T-helper 1 cell (primary cell): ENCODE results near the gene SGPL1.
A peak's percentile ranks its signal among the peaks of the same experiment; 100 is the strongest.

ENCODE experiments used
- DNase-seq, 5 donors: peaks; one replicate each; pipeline ENCODE4 v3.0.0-alpha.2; 2012 to 2020

Gene SGPL1

DNA sequence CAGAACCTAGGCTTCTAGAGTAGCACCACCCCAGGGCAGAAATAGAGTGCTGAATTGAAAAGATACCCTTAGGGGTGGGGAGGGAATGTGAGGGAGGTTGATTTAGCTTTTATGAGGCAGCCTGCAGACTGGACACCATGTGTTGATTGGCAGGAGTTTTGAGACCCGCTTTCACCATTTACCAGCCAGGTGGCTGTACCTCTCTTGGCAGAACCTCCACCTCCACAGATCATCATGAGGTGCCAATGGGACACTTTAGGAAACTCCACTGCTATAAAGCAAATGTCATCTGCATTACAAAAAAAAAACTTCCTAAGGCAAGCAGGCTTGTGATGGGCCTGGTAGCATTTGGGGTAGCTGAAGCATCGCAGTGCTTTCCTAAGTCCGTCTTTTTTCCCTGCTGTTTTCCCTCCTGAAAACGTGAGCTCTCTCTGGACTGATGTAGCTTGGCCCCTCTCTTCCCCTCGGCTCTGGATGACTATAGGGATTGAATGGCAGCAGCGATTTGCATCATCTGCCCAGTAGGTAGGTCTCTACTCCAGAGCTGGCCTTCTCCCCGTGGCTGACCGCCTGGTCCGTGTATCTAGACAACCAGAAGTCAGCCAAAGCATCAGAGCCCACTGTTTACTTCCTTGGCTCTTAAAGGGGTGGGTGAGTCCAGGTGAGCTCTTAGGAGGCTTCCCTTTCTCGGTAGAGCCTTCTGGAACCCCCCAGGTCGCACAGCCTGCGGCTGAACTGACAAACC is 71.3 kb downstream of the SGPL1 start:
- DNase-seq = no peak

DNA sequence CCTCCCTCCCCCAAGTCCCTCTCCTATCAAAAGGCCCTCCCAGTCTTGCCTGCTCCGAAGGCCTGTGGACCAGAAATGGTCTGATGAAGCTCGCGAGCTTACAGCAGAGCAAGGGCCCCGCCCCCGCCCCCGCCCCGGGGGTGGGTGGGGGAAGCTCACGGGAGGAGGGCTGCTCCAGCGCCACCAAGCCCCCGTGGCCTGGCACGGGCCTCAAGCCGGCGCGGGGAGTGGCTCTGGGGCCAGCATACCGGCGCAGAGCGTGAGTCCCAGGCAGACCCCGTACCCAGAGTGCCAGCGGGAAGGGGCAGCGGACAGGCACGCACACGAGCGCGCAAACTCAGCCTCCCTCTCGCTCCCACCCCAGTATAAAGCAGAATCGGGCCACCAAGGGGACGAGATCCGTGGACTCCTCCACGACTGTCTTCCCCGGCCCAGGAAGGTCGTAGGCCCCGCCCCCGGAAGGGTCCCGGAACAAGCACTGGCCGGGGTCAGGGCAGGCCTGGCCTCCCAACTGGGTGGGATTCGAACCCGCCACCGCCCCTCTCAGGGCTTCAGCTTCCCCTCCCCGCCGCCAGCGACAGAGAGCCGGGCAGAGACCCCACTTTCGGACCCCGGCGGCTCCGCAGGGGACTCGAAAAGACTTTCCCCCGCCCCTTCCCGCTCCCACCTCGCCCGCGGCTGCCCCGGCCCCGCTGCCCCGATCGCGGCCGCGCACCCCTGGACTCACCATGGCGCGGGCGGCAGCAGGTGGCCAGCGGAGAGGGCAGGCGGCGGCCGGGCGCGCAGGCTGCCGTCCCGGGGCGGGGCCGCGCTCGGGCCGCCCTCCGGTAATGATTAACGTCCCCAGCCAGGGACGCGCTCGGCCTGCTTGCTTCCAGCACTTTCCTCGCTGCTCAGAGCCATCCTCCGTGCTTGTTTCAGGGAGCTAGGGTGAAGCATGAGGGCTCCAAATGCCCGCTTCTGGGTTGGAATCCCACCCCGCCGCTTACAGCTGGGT is 72.4 kb downstream of the SGPL1 start, which contains the start of gene PCBD1:
Gene PCBD1 (minus strand): TSS at position 762 of the 997 bp plus-strand sequence. CDS start 32 bp downstream, at position 730.
- peak; percentile 47 to 81 (median 58) for DNase-seq

DNA sequence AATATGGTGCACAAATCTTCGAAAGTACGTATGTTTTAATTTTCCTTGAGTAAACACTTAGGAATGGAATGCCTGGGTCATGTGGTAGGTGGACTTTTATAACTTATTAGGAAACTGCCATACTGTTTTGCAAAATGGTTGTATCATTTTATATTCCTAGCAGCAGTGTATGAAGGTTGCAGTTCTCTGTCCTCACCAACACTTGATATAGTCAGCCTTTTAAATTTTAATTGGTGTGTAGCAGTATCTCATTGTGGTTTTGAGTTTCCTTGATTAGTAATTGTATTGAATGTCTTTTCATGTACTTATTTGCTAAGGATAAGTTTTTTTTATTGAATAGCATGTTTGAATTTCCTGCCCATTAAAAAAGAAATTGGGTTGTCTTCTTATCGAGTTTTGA is 73.5 kb downstream of the SGPL1 start:
- DNase-seq = no peak

DNA sequence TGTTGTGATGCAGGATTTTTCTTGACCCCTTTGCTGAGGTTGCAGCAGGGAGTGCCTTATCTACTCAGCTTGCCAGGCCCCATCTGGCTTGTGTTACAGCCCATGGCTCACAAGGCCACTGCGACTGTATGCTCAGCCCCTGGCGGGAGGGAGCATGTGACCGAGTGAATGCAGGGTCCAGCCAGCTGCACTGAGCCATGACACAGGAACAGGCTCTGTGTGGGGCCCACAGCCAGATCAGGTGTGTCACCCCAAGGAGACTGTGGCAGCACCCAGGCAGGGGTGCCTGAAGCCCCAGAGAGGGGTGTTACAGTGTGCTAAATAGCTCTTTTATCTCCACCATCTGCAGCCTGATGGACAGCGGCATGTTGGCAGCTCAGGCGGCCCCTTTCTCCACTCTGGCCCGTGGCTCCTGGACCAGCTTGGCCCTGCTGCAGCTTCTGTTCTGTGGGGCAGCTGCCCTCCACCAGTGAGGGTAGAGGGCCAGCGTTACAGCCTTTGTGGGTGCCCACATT is 75.2 kb downstream of the SGPL1 start:
- no peak for DNase-seq

DNA sequence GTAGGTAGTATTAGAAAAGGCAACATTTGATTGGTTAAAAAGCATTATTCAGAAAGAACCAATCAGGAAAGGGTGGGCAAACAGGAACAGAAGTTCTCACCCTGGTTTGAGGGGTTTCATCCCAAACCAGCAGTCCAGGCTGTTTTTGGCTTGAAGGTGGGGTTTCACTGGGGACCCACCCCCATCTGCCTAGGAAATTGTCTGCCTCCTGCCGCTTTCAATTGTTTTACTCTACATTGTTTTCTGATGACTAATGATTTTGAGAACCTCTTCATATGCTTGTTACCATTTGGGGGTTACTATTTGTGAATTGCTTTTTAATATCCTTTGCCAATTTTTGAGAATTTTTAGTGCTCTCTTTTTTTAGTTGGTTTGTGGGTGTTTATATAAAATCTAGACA is 75.9 kb downstream of the SGPL1 start:
- DNase-seq = no peak

DNA sequence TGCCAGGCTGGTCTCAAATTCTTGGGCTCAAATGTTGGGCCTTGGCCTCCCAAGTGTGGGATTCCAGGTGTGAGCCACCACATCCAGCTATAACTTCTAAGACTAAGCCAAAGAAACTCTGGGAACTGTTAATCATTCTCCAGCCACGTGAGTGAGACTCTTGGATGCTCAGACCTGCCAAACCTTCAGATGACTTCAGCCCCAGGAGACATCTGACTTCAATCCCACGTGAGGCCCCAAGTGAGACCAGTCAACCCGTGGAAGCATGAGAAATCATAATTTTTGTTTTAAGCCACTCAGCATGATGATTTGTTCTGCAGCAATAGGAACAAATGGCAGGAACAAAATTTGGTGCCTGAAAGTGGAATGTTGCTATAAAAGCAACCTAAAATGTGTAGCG is 76.9 kb downstream of the SGPL1 start:
- no peak for DNase-seq

DNA sequence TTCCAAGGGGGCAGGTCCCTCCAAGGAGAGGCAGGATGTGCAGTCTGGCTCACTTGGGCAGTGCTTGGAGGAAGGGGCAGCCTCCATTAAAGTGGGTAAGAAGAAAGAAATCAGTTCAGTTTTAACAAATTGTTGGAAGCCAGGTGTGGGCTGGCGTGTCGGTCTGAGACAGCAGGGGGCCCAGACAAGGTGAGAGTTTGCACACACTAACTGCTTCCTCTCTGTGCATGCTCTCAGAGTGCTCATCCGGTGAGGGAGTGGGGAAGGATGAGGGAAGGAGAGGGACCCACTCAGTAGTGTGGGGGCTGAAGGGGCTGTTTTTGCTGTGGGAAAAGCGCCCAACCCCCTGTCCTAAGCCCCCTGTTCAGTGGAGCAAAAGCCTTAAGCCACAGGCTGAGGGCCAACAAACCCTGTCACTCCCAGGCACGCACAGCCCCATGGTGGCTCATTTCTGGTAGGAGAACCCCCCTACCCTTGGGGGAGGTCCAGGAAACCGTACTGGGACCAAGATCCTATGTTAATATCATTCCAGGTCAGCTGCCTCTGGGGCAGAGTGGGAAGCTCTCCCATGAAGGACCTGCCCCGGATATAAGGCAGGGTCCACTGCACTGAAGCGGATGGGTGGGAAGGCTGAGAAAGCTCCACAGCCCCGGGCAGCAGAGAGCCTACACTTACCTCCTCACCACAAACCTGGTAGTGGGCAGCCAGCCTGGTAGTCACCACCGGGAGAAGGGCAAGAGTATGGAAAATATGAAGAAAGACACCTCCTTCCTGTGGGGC is 77.7 kb downstream of the SGPL1 start:
- DNase-seq = no peak

DNA sequence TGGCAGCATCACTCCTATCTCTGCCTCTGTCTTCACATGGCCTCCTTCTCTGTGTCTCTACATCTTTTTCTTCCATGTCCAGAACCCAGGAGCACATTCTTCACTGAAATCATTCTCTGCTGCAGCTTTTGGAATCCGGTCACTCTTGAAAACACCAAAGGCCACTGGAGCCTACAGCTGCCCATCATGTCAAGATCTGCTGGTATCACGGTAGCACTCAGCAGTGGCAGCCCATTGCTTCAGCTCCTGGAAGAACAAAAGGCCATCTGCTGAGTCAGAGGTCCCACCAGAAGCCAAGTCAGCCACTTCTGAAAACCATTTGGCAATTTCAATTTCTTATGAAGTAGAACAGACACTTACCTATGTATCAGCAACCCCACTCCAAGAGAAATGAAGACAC is 78.7 kb downstream of the SGPL1 start:
- DNase-seq = no peak

DNA sequence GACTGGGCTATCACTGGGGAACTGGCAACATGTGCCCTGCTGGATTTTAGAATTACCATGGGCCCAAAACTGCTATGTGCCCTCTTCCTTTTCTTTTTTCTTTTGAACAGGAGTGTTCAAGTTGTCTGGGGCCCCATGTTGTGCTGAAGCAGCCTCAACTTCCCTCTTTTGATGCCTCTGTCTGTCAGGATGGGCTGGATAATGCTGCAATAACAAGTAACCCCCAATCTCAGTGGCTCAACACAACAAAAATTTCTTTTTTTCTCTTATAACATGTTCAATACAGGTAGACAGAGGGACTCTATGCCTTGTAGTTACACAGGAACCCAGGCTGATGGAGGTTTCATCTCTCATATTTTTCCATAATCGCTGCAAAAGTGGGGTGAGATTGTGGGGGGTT is 80.8 kb downstream of the SGPL1 start:
- DNase-seq = no peak

DNA sequence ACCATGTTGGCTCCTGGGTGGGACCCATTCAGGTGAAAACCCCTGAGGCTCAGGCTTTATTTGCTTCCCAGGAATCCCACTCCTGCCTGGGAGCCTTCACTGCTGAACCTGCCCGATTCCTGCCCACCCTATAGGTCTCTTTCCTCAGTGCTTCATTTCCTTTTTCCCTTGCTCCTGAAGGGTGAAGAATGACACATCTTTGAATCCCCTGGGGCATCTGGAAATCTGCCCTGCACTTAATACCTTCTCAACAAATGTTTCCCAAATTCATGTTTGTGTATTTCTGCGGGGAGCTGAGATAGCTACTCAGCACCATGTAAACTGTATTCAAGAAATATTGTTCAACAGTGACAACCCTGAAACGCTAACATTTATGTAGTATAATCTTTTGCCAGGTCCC is 82.9 kb downstream of the SGPL1 start:
- DNase-seq = no peak

DNA sequence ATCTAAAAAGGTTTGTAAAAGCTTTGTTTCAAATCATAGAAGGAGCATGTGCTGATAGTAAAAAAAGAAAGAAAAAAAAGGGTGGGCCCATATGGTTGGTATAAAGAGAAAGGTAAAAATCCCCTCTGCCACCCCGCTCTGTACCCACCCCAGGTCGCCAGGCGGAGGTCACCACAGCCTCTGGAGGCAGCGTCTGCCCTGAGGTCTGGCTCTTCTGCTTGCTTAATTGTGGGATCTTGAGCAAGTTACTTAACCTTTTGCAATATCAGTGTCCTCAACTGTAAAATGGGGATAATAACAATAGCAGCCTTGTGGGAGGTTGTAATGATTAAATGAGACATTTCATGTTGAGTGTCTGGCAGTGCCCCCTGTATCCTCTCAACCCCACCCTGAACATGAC is 83.3 kb downstream of the SGPL1 start:
- no peak for DNase-seq

DNA sequence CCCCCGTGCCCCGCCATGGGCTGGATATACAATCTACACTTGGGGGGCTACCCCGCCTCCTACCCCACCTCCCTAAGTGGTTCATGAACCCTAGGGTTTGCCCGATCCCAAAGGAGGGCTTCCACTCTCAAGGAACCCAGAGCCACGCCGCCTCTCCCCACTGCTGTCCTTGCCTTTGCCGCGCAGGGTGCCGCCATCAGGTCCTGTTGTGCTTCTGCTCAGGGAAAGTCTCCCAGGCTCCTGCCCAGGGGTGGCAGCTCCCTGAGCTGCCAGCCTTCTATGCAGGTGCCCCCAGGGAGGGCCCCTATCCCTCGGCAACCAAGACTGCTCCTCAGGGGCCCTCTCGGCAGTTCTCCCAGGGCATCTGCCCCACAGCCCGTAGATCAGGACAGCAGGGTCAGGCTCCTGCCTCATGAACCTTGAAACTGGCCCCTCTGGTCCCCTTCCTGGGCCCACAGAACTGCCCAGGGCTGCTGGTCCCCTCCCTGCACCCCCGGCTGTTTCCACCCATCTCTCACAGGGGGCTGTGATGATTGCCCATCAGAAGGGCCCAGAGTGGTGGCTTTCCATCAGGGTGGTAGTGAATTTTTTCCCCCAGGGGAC is 85.6 kb downstream of the SGPL1 start:
- no peak for DNase-seq

DNA sequence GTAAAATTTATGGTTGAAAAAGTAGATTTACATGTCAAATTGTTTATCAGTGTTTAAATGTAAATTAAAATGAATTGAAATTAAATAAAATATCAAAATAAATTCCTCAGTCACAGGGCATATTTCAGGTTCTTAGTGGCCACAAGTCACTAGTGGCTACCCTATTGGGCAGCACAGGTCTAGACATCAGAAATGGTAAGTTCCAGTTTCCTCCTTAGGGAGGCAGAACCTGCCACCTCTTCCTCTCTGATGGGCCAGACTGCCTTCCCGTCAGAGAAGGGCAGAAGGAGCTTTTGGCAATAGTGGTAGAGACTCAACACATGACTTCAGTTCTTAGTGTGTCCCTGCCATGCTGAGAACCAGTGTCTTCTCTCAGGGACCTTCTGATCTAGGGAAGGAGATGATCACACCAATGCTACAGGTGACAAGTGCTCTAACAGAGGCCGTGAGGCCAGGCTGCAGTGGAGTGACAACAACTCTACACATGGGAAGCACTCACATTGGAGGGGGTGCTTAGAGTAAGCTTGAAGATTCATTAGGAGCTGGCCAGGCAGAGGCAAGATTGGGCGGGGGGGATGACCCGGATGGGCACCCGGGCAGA is 87.0 kb downstream of the SGPL1 start:
- no peak for DNase-seq

DNA sequence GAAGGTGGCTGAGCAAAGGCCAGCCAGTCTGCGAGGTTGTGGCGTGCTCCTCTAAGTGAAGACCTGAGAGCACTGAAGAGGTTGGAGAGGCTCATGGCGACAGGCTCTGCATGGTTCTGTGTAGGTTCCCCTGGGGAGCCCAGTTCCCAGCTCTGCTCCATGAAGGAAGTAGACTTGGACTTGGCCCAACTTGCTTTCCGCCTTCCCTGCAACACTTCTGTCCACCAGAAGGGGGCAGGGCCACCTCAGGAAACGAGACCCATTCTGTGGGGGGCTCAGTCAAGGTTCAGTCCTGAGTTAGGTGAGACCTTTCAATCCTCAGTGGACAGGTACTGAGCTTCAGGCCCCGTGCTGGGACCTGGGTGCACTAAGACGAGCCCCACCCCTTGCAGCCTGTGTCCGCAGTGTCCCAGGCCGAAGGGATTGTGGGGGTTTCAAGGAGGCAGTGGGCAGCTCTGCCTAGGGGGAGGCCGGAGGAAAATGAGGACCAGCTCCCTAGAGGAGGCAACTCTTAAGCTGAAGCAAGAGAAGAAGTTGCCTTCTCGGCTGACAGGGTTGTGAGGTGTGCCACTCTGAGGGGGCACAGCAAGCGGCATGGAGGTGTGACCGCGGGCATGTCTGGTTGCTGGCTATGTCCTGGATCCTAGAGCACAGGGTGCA is 87.6 kb downstream of the SGPL1 start:
- no peak for DNase-seq

DNA sequence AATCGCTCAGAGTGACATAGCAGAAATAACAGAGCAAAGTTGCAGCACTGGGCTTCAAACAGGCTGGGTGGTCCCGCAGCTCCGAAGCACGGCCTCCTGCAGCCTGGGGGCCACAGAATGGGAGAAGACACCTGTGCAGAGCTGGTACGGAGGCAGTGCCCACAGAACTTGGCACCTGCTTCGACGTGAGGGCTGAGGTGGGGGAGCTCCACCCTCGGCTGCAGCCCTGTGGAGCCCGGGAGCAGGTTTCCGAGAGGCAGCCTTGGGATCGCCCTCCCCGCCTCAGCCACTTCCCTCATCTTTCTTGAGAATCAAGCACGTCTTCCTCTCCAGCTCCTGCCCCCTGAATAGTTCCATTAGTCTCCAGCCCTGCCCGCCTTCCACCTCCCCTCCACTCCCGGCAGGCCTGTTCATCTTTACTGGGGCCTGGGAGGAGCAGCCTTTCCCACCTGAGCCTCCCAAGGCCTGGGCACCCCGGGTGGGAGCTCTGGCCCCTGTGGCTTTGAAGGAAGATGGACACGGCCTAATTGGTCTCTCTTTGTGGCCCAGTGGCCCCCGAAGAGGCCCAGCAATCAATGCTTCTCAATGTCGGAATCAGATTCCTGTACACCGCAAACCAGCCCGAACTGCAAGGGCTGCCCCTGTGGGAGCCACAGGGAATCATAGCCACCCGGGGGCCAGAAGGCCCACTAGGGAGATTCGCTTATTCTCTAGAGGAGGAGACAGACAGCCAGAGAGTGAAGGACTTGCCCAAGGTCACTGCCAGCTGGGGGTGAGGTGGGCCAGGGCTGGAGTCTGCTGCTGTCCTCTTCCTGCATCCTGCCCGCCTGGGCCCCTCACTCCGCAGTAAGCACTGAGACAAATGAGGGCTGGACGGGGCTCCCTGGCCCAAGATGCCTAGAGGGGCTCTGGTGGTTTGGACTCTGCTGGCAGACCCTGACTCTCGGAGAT is 89.6 kb downstream of the SGPL1 start:
- DNase-seq = no peak

DNA sequence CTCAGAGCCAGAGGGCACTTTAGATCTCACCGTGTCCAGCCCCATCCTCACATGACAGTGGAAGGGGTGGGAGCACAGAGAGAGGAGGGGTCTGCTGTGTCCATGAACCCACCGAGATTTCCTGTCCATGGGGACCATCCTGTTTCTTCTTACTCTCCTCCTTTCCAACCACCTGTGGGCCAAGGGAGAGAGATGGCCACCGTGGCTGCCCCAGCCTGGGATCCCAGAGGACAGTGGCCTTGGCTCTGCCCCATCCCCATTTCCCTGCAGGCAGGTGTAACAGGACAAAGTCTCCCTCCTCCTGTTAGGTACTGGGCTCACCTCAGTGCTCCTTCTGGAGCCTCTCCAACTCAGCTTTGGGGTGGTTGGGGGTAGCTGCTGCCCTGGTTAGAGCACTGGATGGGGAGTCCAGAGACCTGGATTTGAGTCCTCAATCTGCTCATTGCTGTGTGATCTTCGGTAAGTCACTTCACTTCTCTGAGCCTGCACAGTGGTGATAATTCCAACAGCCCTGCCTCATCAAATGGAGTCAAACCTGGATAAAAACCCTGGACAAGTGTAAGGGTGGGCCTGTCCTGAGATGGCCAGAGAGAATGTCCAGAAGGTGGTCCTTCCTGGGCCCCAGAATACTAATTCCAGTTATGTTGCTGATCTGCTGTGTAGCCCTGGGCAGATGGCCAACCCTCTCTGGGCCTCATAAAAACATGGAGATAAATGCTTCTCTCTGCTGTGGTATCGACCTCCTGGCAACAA is 90.5 kb downstream of the SGPL1 start:
- no peak for DNase-seq

DNA sequence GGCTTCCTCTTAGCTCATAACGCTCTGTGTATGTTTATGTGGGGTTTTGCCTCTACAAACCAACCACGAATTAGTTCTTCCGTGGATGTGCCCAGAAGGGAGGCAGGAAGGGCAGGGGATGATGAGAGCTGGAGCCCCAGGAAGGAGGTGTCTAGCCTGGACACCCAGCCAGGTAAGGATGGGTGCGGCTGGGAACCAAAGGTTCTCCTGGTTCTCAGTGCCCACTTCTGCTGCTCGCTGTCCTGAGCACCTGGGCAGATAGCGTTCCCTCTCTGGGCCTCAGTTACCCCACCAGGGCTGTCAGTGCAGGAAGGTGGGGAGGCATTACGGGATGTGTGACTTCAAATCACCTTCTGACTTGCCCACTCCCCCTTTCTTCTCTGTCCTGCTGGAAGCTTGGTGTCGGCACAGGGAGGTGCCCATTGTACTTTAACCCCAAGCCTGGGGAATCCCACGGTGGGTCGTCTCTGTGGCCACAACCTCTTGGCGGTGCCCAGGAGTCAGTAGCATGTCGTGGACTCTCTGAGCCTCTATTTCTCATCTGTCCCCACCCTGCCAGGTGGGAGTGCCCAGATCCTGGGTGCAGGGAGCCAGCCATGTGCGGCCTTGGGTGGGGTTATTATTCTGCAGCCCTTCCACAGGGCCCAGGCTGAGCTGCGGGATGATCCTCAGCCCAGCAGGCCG is 91.3 kb downstream of the SGPL1 start:
- DNase-seq = no peak

DNA sequence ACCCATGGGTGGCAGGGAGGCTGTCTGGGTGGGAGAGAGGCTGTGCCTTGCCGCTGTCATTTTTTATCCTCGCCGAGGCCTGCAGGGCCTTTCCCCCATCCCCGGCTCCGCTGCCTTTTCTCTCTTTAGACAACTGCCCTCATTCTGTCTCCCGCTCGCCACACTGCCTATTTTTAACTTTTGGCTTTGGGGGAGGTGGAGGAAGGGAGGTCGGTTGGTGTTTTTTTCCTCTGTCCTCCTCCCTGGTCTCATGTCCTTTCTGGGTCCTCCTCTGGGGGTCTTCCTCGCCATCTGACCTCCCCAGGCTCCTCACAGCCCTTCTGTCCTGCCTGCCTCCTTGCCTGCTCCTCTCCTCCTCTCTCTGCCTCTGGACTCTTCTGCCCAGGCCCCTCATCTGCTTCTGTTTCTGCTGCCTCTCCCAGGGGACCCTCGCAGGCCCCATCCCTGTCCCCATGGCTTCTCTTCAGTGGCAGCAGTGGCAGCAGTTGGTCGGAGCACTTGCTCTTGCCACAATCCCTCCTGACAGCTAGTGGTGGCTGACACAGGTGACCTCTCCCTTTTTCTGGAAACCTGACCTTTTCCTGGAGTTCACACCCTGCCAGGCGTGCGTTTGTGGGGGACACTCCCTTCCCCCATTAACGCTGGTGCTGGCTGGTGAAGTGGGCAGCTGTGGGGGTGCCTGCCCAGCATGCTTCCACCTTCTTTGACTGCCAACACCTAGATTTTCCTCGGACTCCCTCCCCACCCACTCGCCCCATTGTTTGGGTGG is 92.1 kb downstream of the SGPL1 start:
- no peak for DNase-seq
